Fibroblast of skin of left biceps (primary cell): ENCODE measurements around the gene PABPC1L.
"Not testable (repeated sequence)": the region's sequence is repeated elsewhere in the genome, so short reads cannot be mapped to it uniquely, and the experiment has no call there.

Experiments
- DNase-seq, 2 experiments: peaks; one replicate each; pipeline ENCODE4 v3.0.0-alpha.2; 2013; ENCODE audit warnings: low read depth in 2 of 2

The PABPC1L gene

DNA sequence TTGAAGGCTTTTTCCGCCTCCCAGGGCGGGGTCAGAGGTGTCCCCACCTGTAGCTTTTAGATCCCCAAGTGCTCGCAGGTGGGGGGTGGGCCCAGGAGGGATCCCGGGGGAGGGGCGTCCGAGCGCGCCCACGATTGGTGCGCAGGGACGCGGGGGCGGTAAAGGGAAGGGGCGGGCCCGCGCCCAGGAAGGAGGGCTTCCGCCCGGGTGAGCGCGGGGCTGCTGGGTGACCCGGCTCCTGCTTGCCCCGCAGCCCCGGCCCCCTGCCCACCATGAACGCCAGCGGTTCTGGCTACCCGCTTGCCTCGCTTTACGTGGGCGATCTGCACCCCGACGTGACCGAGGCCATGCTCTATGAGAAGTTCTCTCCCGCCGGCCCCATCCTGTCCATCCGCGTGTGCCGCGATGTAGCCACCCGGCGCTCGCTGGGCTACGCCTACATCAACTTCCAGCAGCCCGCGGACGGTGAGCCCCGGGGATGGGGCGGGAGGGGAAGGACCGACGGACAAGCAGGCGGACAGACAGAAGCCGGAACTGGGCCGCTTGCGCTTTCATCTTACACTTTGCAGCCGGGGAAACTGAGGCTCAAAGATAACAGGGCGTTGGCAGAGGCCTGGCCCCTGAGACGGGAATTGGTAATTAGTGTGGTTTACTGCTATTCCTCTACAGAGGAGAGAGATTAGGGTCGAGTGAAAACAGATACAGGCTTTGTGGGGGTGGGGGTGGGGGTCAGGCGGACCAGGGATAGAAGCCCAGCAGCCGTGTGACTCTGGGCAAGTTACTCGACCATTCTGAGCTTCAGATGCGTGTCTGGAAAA is at the start of gene PABPC1L:
PABPC1L (plus strand) TSS at position 189 of the 818 bp plus-strand sequence; CDS start at position 273, 84 bp downstream.
- DNase-seq: no peak

DNA sequence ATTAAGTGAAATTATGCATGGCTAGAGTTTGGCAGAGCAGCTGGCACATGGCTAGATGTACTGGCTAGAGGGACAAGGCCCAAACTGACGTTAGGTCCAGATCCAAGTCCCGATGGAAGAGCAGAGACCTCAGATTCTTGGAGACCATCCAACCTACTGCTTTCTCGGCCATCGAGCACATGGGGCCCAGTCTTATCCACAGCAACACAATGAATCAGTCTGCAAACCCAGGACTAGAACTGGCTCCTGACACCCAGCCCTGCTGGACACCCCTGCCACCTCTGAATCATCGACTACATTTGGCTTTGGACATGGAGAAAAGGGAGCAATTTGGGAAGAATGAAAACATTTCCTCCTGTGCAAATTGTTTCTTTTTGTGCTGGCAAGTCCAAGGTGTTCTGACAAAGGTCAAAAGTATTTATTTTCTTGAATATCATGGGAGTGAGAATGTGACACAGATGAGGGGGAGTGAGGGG is 48.3 kb upstream of the PABPC1L start:
- no peak for DNase-seq

DNA sequence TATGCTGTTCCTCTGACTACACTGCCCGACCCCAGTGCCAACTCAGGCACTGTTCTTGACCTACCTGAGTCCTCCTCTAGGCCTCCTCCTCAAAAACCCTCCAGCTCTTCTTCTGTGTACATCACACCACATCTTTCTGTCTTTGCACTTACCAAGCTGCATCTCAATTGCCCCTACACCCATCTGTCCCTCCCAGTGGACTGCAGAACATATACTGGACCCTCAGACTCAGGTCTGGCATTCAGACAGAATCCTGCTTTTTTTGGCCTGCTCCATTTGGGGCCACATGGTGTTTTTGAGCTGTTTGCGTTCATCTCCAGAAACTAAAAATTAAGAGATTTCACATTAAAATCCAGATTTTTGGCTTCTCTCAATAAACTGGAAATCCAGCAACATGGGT is 47.6 kb upstream of the PABPC1L start:
- DNase-seq: no peak

DNA sequence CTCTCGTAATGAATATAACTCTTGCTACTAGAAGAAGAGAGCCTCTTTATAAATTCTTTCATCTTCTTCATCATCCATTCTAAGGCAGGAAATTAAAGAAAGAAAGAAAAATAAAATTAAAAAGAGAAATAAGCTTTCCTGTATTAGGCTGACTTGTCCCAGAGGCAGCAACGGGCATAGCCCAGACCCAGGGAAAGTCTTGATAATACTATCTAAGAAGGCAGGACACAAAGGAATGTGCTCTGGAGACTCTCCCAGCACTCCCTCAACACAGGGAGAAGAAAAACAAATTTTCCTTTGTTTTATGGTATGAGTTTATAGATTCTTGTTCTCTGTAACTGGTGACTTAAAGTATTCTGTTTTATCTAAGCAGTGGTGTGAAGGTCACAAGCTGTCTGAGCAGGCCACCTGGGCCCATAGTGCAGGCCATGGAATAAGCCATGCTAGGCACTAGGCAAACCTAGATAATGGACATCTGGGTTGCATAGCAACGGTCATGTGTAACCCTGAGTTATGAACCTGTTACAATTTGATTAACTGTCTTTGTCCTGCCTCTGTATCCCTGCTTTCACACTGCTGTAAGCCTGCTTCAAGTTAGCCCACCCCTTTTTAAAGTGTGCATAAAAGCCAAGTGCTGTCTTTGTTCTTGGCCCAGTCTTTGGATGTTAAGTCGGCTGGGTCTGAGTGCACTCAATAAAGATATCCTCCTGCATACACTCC is 46.3 kb upstream of the PABPC1L start:
- DNase-seq: not testable (repeated sequence)

DNA sequence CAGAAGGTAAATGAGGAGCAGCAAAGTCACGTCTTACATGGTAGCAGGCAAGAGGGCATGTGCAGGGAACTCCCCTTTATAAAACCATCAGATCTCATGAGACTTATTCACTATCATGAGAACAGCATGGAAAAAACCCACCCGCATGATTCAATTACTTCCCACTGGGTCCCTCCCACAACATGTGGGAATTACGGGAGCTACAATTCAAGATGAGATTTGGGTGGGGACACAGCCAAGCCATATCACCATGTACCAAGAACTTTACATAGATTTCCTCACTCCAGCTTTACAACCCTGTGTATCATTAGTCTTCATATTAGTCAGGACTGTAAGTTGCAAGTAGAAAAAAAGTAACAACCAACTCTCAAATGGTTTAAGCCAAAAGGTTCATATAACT is 45.4 kb upstream of the PABPC1L start:
- not testable (repeated sequence) for DNase-seq

DNA sequence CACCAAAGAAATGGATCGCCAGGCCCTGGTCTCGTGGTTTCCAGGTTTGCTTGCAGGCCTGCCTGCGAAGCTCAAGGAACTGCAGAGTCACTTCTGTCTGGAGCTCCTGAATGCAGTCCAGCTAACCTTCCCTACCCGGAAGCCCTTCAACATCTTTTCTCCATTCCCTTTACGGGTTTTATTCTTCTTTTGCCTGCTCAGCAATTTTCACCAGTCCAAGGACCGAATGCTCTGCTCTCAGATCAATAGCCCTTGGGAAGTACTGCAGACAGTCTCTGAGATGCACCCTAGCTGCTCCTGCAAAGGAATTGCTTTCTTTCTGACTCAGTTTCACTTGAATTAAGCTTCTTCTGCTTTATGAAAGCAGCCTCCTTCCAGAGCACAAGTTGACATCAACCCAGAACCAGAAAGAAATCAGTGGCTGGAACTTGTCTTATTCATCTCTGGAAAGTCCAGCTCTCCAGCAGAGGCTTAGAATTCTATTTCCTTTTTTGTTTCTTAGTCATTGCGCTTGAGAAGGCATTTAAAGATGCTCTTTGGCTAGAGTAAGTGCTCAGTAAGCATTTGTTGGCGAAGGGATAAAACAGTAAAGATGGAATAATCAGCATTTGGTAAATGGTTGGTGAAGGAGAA is 43.0 kb upstream of the PABPC1L start:
- DNase-seq: no peak

DNA sequence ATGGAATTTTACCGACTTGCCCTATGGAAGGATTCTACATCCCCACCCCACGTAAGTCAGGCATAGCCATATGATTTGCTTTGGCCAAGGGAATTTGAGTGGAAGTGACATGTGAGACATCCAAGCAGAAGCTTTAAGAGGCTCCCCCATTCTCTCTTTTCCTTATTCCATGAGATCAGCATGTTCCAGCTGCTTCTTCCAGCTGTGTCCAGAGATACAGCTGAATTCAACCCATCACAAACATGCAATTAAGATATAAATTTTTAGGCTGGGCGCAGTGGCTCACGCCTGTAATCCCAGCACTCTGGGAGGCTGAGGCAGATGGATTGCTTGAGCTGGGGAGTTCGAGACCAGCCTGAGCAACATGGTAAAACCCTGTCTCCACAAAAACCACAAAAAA is 40.4 kb upstream of the PABPC1L start:
- DNase-seq: no peak

DNA sequence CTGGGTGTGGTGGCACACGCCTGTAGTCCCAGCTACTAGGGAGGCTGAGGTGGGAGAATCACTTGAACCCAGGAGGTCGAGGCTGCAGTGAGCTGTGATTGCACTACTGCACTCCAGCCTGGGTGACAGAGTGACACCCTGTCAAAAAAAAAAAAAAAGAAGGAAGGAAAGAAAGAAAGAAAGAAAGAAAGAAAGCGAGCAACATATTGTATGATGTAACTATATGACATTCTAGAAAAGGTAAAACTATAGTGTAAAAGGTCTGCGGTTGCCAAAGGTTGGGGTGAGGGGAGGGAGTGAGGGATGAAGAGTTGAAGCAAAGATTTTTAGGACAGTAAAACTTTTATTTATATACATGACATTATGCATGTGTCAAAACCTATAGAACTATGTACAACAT is 27.5 kb upstream of the PABPC1L start:
- DNase-seq: not testable (repeated sequence)

DNA sequence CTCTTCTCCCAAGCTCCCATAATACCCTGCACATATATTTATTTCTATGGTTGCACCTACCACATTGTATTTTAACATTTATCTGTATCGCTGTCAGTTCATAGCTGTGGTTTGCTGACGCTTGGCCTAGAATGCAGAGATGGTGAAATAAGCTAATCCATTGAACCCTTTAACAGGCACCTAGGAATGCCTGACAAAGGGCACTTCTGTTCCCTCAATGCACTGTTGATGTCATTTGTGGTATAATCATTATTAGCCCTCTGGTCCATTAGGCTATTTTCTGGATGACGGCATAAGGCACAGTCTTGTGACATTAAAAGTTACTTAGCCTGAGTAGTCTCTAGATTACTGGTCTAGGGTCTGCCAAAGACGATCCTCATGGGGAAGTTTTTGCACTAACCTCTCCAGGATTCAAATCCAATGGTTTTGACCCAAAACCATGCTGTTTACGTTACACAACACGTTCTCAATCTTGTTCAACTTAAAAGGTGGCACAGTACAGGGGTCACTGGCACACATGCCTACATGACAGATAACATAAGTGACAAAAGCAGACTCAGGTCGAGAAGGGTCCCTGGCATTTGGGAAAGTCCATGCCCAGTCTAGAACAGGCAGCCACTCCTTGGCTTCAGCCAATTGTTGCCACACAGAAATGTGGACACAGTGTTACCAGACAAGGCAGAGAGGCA is 26.5 kb upstream of the PABPC1L start:
- DNase-seq: no peak

DNA sequence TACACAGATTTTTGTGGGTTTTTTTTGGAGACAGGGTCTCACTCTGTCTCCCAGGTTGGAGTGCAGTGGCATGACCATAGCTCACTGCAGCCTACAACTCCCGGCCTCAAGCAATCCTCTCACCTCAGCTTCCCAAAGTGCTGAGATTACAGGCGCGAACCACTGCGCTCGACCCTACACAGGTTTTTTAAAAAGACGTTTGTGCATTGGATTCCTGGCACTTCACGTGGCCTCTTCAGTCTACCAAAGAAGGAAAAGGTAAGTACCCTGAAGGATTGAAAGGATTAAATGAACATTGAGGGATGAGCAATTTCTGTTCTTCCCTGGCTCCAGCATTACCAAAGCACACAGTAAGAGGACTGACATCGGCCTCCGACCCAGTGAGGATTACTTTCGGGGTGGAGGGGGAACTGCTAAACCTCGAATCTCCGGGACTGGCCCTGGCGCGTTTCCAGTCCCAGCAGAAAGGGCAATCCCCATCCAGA is 24.9 kb upstream of the PABPC1L start:
- DNase-seq: no peak

DNA sequence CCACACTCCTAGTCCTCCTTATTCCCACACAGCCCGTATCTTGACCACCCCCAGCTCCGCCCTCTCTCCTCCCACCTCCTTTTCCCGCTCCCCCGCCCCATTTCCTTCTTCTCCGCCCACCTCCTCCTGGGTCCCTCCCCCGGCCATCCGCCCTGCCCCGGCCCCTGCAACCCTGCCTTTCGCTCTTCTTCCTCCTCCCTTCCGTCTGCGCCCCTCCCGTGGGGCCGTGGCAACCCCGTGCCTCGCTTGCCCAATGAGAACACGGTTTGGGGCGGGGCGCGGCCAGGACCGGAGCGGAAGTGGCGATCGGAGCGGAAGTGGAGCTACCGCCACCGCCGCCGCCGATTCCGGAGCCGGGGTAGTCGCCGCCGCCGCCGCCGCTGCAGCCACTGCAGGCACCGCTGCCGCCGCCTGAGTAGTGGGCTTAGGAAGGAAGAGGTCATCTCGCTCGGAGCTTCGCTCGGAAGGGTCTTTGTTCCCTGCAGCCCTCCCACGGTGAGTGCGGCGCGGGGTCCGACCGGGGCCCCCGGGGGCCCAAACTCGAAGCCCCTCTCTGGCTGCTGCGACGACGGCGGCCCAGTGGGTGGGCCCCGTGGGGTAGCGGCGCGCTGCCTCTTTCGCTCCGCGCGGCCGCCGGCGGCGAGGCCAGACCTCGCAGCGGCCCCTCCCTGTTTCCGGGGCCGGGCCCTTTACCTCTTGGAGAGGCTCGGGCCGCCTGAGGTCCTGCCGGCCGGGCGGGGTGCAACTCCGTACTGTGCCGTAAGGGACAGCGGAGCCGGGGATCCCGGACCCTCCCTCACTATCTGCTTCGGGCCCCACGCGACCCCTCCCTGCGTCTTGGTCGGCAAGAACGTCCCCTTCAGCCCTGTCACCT is 24.2 kb upstream of the PABPC1L start, which contains the start of gene YWHAB:
YWHAB (plus strand) TSS at position 314 of the 874 bp plus-strand sequence. CDS start 15,829 bp downstream, outside the sequence.
- peak; percentile 93 to 95 for DNase-seq

DNA sequence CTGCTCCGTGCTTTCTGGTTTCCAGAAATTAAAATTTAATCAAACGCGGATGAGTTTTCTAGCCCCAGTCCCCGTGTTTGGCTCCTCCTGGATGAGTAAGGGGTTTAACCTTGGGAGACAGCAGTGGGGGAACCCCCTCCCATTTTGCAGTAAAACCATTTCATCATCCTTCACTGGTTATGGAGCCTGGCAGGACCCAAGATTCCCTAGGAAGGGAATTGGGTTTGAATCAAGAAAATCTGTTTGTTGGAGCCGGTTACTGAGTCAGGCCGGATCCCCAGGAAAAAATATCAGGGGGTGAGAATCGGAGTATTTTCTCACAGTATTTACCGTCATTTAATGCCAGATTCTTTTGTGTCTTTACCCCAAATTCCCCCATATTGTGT is 23.6 kb upstream of the PABPC1L start:
- no peak for DNase-seq

DNA sequence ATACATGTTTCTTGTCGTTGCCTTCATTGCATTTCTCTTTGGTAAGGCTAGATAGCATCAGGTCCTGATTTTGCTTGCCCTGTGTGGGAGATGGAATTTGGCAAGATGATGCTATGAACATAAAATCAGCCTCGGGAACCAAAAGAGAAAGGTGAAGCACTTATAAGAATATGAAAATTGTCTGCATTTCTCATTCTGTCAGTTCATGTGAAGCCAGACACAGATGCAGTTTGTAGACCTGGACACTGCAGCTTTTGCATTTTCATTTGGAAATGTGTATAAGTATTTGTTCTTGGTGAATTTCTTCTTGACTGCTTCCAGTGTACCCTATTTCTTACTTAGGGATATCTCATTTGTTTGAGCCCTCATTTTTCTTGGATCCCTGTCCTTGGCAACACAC is 23.0 kb upstream of the PABPC1L start:
- no peak for DNase-seq

DNA sequence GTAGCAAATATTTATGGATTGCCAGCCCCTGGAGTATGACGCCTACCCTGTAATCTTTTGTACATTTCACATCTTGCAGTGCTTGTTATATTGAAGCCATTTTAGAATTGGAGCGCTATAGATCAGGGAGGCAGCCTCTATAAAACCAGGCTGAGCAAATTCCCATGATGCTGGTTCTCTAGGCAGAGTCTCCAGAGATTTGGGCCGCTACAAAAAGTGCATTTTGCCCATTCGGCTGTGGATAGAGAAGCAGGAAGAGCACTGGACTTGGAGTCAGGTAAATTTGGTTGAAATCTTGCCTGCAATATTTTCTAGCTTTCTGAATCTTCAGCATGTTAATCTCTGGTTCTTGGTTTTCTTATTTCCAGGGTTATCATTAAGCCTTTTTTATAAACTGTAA is 22.4 kb upstream of the PABPC1L start:
- no peak for DNase-seq

DNA sequence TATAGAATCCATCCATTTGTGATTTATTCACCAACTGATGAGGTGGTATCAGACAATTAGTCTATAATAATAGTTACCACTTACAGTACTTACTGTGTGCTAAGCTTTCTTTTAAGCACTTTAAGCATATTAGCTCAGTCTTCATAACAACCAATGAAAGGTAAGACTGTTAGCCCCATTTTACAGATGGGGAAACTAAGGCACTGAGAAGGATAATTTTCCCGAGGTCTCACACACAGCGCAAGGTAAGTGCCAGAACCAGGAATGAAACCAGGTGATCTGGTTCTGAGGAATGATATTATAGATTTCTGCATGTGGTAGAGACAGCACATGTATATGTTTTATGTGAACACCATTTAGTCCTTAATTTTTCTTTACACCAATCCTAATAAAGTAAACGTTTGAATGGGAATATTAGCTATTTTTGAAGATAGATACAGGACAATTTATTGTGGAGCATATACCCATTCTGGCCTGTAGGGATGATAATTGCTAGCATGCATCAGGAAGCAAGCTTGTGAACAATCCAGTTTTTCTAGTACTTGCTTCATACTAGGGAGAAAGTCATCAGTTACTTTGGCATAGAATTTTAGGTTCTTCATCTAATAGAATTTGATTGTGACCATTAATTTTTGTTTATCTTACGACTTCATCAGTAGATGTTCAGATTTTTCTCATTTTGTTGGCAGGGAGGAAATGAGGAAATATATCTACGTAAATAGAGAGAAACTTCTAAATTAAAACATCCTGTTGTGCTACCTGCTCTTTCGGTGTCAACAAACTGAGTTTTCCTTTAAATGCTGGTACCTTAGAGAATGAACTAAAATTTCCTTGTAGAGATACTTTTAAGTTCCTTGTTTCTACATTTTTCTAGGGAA is 21.4 kb upstream of the PABPC1L start:
- DNase-seq: no peak

DNA sequence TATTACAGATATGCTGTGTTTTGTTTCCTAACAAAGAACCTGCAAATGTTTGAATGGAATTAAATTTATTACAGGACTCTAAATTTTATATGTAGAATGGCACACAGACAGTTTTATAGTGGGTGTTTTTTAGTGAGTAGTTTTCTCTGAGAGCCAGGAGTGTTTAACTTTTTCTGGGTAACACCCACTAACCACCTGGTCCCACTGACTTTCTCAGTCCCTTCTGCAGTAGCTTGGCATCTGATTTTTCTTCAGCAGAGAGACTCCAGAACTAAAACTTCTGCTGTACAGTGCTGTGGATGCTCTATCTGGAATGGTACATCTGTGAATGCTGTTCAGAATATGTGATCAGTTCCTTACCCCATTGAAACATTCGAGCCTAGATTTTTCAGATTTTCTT is 18.0 kb upstream of the PABPC1L start:
- DNase-seq: no peak

DNA sequence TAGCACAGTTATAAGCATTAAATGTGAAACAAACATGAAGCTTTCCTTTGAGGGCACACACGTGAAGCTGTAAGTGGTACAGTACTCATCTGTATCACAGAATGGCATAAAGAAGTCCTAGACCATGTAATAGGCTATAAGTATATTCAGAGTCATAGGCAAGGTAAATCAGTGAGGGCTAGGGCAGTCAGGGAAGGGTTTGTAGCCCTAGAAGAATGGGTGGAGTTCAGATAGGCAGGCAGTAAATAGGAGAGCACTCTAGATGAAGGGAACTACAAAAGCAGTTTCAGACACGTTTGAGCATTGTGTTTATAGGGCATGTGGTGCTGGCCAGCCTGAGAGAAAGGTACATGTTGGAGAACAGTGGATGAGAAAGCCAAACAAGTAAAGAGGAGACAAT is 14.9 kb upstream of the PABPC1L start:
- no peak for DNase-seq

DNA sequence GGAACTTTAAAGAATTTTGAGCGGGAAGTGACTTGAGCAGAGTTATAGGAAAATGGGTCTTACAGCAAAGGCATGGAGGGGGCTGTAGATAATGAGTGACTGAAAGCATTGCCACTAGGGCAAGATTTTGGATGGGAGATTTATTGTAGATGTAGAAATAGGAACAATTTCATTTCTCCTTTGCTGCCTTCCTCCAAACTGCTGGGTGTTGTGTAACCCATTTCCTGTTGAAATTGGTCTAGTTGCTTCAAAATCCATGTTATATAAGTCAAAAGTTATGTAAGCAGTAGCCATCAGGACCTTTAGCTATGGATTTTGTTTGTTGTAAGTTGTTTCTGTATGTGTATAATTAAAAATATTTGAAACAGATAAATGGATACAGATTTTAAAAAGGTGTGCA is 13.3 kb upstream of the PABPC1L start:
- DNase-seq: no peak

DNA sequence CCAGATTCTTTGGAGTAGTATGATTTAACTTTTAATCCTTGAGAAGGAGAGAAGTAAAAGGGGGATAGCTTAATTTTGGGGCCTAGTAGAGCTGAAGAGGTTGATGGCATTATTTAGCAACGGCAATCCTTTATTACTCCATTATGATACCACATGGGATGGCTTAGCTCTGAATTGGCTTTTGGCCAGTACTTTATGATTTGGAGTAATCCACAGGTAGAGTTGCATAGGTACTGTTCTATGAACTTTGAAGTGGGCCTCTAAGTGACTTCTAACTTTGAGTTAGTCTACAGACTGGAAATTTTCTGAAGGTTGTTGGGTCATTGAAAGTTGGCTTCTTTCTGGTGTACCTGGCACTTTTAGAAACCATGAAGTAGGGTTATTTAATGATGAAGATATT is 12.7 kb upstream of the PABPC1L start:
- DNase-seq: no peak
